Measurements from ENCODE around the gene RAP1GAP.

RAP1GAP gene

GRCh38 chr1:21626921-21627339 lies 42.2 kb downstream of the RAP1GAP start:
- peak overlapping the region; percentile 99 for H3K27ac ChIP-seq
- TF ChIP-seq, protein P1, sequence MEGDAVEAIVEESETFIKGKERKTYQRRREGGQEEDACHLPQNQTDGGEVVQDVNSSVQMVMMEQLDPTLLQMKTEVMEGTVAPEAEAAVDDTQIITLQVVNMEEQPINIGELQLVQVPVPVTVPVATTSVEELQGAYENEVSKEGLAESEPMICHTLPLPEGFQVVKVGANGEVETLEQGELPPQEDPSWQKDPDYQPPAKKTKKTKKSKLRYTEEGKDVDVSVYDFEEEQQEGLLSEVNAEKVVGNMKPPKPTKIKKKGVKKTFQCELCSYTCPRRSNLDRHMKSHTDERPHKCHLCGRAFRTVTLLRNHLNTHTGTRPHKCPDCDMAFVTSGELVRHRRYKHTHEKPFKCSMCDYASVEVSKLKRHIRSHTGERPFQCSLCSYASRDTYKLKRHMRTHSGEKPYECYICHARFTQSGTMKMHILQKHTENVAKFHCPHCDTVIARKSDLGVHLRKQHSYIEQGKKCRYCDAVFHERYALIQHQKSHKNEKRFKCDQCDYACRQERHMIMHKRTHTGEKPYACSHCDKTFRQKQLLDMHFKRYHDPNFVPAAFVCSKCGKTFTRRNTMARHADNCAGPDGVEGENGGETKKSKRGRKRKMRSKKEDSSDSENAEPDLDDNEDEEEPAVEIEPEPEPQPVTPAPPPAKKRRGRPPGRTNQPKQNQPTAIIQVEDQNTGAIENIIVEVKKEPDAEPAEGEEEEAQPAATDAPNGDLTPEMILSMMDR (conservative IDR thresholded peaks at IDR 0.05), result no peak

- peak overlapping the region; percentile 99 for H3K27ac ChIP-seq
Observed at GRCh38 chr1:21625390-21626190, 43.6 kb downstream of the RAP1GAP start.

GRCh38 chr1:21624571-21625389 lies 44.4 kb downstream of the RAP1GAP start:
- TF ChIP-seq, protein P1 (conservative IDR thresholded peaks at IDR 0.05), result no peak
- peak overlapping the region; percentile 99 for H3K27ac ChIP-seq

More at GRCh38 chr1:21625390-21626190, 43.6 kb downstream of the RAP1GAP start:
- TF ChIP-seq, protein P1 (conservative IDR thresholded peaks at IDR 0.05), result no peak

- peak overlapping the region; percentile 99 for H3K27ac ChIP-seq
- TF ChIP-seq, protein P1 (conservative IDR thresholded peaks at IDR 0.05), result no peak
Observed at GRCh38 chr1:21623410-21623961, 45.7 kb downstream of the RAP1GAP start.

GRCh38 chr1:21622466-21623315 lies 46.5 kb downstream of the RAP1GAP start:
- TF ChIP-seq, protein P1 (conservative IDR thresholded peaks at IDR 0.05), result no peak
- peak overlapping the region; percentile 99 for H3K27ac ChIP-seq

DNA sequence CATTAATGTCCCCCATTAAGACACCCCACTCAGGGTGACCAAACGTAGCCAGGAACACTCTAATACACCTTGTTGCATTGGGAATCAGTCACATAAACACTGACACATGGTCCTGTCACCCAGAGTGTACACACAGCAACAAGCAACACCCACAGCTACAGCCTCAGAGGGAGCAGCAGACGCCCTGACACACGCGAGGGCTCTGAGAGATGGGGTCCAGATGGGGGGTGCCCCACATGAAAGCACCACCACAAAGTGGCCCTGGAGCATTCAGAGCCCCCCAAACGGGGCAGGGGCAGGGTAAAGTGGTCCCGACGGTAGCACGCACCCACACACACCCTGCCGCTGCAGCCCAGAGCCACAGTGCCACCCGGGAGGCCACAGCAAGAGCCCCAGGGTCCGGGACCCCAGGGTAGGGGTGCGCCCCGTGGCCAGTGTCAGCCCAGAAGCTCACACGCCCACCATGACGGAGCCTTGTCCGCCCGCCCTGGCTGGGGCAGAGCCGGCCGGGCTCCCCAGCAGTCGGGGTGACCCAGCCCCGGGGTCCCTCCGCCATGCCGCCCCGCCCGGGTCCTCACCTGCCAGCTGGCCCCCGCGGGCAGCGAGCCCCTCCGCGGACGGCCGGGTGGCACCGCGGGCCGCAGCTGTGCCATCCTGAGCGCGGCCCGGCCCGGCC lies 47.3 kb downstream of the RAP1GAP start:
- H3K27ac ChIP-seq, result peak overlapping the region; percentile 99
- TF ChIP-seq, protein P1 (conservative IDR thresholded peaks at IDR 0.05), result no peak
